GM10266 (cell line): ENCODE data around the gene LMAN1L.
A peak's percentile ranks its signal among the peaks of the same experiment; 100 is the strongest.
"Not testable (repeated sequence)": the region's sequence is repeated elsewhere in the genome, so short reads cannot be mapped to it uniquely, and the experiment has no call there.

ENCODE experiments used
- DNase-seq: peaks from one replicate; pipeline ENCODE4 v3.0.0; 2012; ENCODE audit errors: extremely low spot score
- TF ChIP-seq, protein P1 (sequence below): IDR thresholded peaks from 2 replicates; pipeline ENCODE4 v1.5.1; 2012; ENCODE audit warnings: mild to moderate bottlenecking, low read depth; ENCODE audit not compliant: control insufficient read depth, insufficient read depth; ENCODE audit errors: missing control alignments

Gene LMAN1L

DNA sequence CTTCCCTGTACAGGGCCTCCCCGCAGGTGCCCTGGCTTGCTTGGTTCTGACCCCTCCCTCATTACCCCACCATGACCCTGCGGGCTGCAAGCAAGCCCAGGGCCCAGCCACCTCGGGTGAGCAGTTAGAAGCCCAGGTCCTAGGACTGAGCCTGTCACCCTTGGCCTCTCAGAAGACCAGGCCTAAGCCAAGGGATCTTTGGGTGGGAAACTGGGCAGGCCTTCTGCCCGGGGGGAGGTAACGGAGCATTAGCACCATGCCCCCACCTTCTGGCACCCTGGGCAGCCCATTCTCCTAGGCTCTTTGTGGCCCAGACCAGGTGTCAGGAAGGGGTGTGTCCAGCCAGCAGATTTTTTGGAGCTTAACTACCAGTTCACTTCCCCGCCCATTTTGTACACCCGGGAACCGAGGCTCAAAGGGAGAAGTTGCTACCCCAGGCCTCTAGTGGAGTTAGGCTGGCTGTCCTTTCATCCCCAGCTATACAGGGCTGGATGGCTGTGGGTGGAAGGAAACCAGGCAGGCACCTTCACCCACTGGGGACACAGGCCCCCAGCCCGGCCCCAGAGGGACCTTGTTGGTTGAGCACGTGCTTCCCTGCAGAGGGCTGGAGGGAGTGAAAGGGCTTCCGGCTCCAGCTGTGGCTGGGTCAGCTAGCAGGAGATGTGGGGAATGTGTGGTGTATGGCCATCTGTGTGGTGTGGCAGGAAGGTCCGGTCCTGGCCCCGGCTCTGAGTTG is 29.4 kb upstream of the LMAN1L start:
- TF ChIP-seq, protein P1, sequence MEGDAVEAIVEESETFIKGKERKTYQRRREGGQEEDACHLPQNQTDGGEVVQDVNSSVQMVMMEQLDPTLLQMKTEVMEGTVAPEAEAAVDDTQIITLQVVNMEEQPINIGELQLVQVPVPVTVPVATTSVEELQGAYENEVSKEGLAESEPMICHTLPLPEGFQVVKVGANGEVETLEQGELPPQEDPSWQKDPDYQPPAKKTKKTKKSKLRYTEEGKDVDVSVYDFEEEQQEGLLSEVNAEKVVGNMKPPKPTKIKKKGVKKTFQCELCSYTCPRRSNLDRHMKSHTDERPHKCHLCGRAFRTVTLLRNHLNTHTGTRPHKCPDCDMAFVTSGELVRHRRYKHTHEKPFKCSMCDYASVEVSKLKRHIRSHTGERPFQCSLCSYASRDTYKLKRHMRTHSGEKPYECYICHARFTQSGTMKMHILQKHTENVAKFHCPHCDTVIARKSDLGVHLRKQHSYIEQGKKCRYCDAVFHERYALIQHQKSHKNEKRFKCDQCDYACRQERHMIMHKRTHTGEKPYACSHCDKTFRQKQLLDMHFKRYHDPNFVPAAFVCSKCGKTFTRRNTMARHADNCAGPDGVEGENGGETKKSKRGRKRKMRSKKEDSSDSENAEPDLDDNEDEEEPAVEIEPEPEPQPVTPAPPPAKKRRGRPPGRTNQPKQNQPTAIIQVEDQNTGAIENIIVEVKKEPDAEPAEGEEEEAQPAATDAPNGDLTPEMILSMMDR, result no peak

GRCh38 chr15:74783808-74784175 is 28.8 kb upstream of the LMAN1L start:
- DNase-seq, result no peak
- TF ChIP-seq, protein P1, result no peak

More for the DNA sequence above, 29.4 kb upstream of the LMAN1L start:
- DNase-seq, result no peak

DNA sequence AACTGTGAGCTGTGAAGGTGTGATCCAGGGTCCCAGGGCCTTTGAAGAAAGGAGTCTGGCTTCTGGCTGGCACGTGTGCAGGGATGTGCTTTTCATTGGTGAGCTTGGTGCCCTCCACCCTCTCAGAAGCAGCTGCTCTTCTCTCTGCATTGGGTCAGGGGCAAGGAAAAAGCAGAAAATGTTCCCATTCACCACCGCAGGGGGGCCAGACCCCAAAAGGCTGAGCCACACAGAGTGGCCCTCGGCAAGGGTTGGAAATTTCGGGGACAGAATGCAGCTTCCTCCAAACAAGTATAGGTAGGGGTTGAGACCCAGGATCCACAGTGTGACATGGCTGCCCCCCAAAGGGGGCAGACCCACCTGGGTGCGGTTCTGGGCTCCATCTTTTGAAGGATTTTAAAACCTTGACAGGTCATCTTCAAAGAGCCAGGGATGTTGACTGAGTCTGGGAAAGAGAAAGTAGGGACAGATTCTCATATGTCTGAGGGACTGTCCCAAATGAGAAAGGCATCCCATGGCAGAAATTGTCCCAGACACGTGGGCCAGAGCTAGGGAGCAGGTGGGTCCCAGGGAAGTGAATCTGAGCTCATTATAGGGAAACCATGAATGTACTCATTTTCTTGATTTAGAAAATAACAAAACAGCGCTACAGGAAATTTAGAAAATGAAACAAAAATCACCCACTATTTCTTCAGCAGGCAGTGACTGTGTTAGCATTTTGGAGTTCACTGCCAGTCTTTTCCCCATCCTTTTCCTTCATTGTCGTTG is 28.0 kb upstream of the LMAN1L start:
- TF ChIP-seq, protein P1, result peak; percentile 7
- no peak for DNase-seq

GRCh38 chr15:74785194-74786032 is 27.2 kb upstream of the LMAN1L start:
- TF ChIP-seq, protein P1, result no peak
- peak; percentile 79 for DNase-seq

DNA sequence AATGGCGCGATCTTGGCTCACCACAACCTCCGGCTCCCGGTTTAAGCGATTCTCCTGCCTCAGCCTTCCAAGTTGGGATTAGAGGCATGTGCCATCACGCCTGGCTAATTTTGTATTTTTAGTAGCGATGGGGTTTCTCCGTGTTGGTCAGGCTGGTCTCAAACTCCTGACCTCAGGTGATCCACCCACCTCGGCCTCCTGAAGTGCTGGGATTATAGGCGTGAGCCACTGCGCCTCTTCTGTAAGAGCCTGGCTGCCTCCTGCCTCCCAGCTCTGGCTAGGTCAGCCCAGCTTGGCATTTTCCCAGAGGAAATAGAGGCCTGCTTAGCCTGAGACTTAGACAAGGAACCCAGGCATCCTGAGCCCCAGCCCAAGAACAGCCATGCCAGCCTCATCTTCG is 26.6 kb upstream of the LMAN1L start:
- not testable (repeated sequence) for DNase-seq

- no peak for DNase-seq
- TF ChIP-seq, protein P1, result no peak
Observed at GRCh38 chr15:74786551-74787165, 26.0 kb upstream of the LMAN1L start.
